IPS-15b (cell line): ENCODE measurements around the gene SLC35E4.
"Not testable (repeated sequence)": the region's sequence is repeated elsewhere in the genome, so short reads cannot be mapped to it uniquely, and the experiment has no call there.

Experiments
- H3K27me3 ChIP-seq: one replicate; pipeline ENCODE4 v1.6.1; 2013; ENCODE audit warnings: low read length; ENCODE audit not compliant: control insufficient read depth, insufficient read depth
- H3K36me3 ChIP-seq: one replicate; pipeline ENCODE4 v1.6.1; 2013; ENCODE audit warnings: low read length; ENCODE audit not compliant: control insufficient read depth, insufficient read depth
- H3K4me1 ChIP-seq: one replicate; pipeline ENCODE4 v1.6.1; 2013; ENCODE audit warnings: mild to moderate bottlenecking, low read length; ENCODE audit not compliant: control insufficient read depth, insufficient read depth
- H3K4me3 ChIP-seq: one replicate; pipeline ENCODE4 v1.5.1; 2013; ENCODE audit warnings: low read depth, low read length
- H3K9ac ChIP-seq: one replicate; pipeline ENCODE4 v1.6.1; 2013; ENCODE audit warnings: low read depth, mild to moderate bottlenecking, low read length
- H3K9me3 ChIP-seq: one replicate; pipeline ENCODE4 v1.6.1; 2013; ENCODE audit warnings: mild to moderate bottlenecking, low read length; ENCODE audit not compliant: control insufficient read depth, insufficient read depth

Gene SLC35E4

GRCh38 chr22:30635273-30636225 lies at the start of gene SLC35E4:
TSS of gene SLC35E4 (plus strand) at chr22:30635781. CDS start at chr22:30636451, 670 bp downstream.
- Histone ChIP-seq H3K9me3 (no peaks in the 10 kb centered on the region), H3K36me3 (no peaks in the 10 kb centered on the region), H3K4me3 (peak within 1 kb of the TSS; percentile 75), H3K4me1 (peaks cover 2% of the 10 kb centered on the region), H3K9ac (no peak within 1 kb of the TSS), H3K27me3 (peaks cover 2% of the 10 kb centered on the region)

- no peak overlapping the region for H3K9ac ChIP-seq
- no peaks in the 10 kb centered on the region for H3K9me3 ChIP-seq
- no peaks in the 10 kb centered on the region for H3K4me1 ChIP-seq
- H3K27me3 ChIP-seq, result no peaks in the 10 kb centered on the region
- H3K4me3 ChIP-seq, result no peak overlapping the region
- H3K36me3 ChIP-seq, result peaks cover 74% of the 10 kb centered on the region
These were observed 49.2 kb upstream of the SLC35E4 start for GRCh38 chr22:30586414-30586813.

- Histone ChIP-seq H3K9me3 (no peaks in the 10 kb centered on the region), H3K4me3 (peak overlapping the region; percentile 91), H3K27me3 (peaks cover 8% of the 10 kb centered on the region), H3K4me1 (no peaks in the 10 kb centered on the region), H3K36me3 (peaks cover 31% of the 10 kb centered on the region), H3K9ac (peak overlapping the region; percentile 76)
These were observed 44.4 kb upstream of the SLC35E4 start for GRCh38 chr22:30591191-30591587.

GRCh38 chr22:30591588-30592359 lies 43.8 kb upstream of the SLC35E4 start, which contains the start of gene PES1:
TSS of gene PES1 (minus strand) at chr22:30591910. CDS start at chr22:30591833, 77 bp downstream.
- peaks cover 25% of the 10 kb centered on the region for H3K36me3 ChIP-seq
- no peaks in the 10 kb centered on the region for H3K4me1 ChIP-seq
- peak within 1 kb of the TSS; percentile 87 for H3K9ac ChIP-seq
- H3K9me3 ChIP-seq, result no peaks in the 10 kb centered on the region
- H3K4me3 ChIP-seq, result peak within 1 kb of the TSS; percentile 91
- peaks cover 8% of the 10 kb centered on the region for H3K27me3 ChIP-seq

GRCh38 chr22:30592360-30592713 lies 43.2 kb upstream of the SLC35E4 start:
- not testable (repeated sequence) for H3K4me3 ChIP-seq, H3K9me3 ChIP-seq, H3K27me3 ChIP-seq, H3K4me1 ChIP-seq, H3K9ac ChIP-seq
- peaks cover 20% of the 10 kb centered on the region for H3K36me3 ChIP-seq

GRCh38 chr22:30596199-30596598 lies 39.4 kb upstream of the SLC35E4 start:
- Histone ChIP-seq H3K9me3 (no peaks in the 10 kb centered on the region), H3K4me3 (no peak overlapping the region), H3K9ac (no peak overlapping the region), H3K36me3 (no peaks in the 10 kb centered on the region), H3K4me1 (no peaks in the 10 kb centered on the region), H3K27me3 (peaks cover 8% of the 10 kb centered on the region)

- Histone ChIP-seq H3K9ac (no peak overlapping the region), H3K27me3 (peaks cover 8% of the 10 kb centered on the region), H3K4me3 (no peak overlapping the region)
These were observed 38.7 kb upstream of the SLC35E4 start for GRCh38 chr22:30596886-30597285.

GRCh38 chr22:30598986-30599385 lies 36.6 kb upstream of the SLC35E4 start:
- Histone ChIP-seq H3K4me1 (no peaks in the 10 kb centered on the region), H3K36me3 (no peaks in the 10 kb centered on the region), H3K9ac (no peak overlapping the region), H3K9me3 (no peaks in the 10 kb centered on the region), H3K27me3 (no peaks in the 10 kb centered on the region), H3K4me3 (no peak overlapping the region)

More at GRCh38 chr22:30596886-30597285, 38.7 kb upstream of the SLC35E4 start:
- H3K4me1 ChIP-seq, result no peaks in the 10 kb centered on the region
- no peaks in the 10 kb centered on the region for H3K36me3 ChIP-seq
- no peaks in the 10 kb centered on the region for H3K9me3 ChIP-seq

GRCh38 chr22:30600921-30601320 lies 34.7 kb upstream of the SLC35E4 start:
- no peaks in the 10 kb centered on the region for H3K36me3 ChIP-seq
- H3K4me1 ChIP-seq, result no peaks in the 10 kb centered on the region
- H3K9ac ChIP-seq, result no peak overlapping the region
- no peaks in the 10 kb centered on the region for H3K27me3 ChIP-seq
- no peak overlapping the region for H3K4me3 ChIP-seq
- no peaks in the 10 kb centered on the region for H3K9me3 ChIP-seq

GRCh38 chr22:30601464-30601863 lies 34.1 kb upstream of the SLC35E4 start:
- Histone ChIP-seq H3K4me1 (no peaks in the 10 kb centered on the region), H3K9ac (no peak overlapping the region), H3K9me3 (no peaks in the 10 kb centered on the region), H3K27me3 (no peaks in the 10 kb centered on the region), H3K4me3 (no peak overlapping the region), H3K36me3 (no peaks in the 10 kb centered on the region)

GRCh38 chr22:30602049-30602448 lies 33.5 kb upstream of the SLC35E4 start:
- no peak overlapping the region for H3K4me3 ChIP-seq
- H3K36me3 ChIP-seq, result no peaks in the 10 kb centered on the region
- H3K9me3 ChIP-seq, result no peaks in the 10 kb centered on the region
- H3K27me3 ChIP-seq, result no peaks in the 10 kb centered on the region
- no peaks in the 10 kb centered on the region for H3K4me1 ChIP-seq
- no peak overlapping the region for H3K9ac ChIP-seq
